ENCODE results near the gene AP3B1. TPM values are rescaled to one million over a fixed set of nuclear protein-coding genes. Genes with fewer than 3 reads are reported as not detected.

The AP3B1 gene
- total and polyA plus RNA-seq, 5 donors: 19.0 to 28.0 (median 24.5) TPM

DNA sequence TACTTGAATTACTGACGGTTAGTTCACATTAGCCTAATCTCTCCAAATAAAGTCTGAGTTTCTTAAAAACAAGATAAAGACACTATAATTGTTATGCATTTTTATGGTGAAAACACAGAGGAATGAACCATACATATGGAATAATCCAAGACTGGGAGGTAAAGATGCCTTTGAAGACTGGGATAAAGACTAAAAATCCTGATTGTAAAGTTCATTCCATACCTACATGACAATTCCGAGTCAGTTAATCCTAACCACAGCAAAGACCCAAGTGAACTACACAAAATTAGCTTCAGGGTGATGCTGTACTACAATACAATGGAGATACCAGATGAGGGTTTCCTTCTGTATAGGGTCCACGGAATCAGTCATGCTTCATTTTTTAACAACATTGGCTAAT lies 6.3 kb downstream of the AP3B1 start:
- Histone ChIP-seq H3K9me3 (ENCODE audit: control insufficient read depth, low read length) (no peaks in the 10 kb centered on the region), H3K4me1 (ENCODE audit: control insufficient read depth, insufficient read depth, low read length) (no peaks in the 10 kb centered on the region), H3K27me3 (ENCODE audit: control insufficient read depth, insufficient read depth) (no peaks in the 10 kb centered on the region), H3K27ac (ENCODE audit: low read length) (no peak overlapping the region), H3K4me3 (ENCODE audit: low read length) (no peak overlapping the region)
- DNase-seq (no peak), ATAC-seq (no peak)
- 94% methylated on average over 3 of the region's 3 CpGs for WGBS
- intact Hi-C loops (cut with DNase I): no loop called here

DNA sequence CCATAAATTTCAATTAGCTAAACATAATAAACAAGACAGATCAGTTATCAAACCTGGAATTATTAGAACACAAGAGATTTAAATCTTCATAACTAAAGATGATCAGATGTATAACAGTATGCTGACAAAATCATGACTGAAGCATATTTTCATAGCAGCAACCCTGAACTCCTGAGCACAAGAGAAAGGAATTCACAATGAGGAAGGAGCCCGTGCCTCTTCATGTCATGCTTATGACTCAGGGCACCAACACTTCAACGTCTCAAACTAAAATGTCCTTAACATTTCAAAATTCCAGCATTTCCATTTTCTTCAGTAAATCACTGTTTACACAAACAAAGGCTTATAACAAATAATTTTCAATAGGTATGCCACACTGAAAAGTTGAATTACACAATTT lies 6.7 kb downstream of the AP3B1 start:
- Histone ChIP-seq H3K4me3 (ENCODE audit: low read length) (no peak overlapping the region), H3K27me3 (ENCODE audit: control insufficient read depth, insufficient read depth) (no peaks in the 10 kb centered on the region), H3K27ac (ENCODE audit: low read length) (no peak overlapping the region), H3K9me3 (ENCODE audit: control insufficient read depth, low read length) (no peaks in the 10 kb centered on the region), H3K4me1 (ENCODE audit: control insufficient read depth, insufficient read depth, low read length) (no peaks in the 10 kb centered on the region)
- no peak for DNase-seq
- ATAC-seq: no peak
- 40% methylated on average over 2 of the region's 2 CpGs for WGBS
- intact Hi-C loops (cut with DNase I): no loop called here

DNA sequence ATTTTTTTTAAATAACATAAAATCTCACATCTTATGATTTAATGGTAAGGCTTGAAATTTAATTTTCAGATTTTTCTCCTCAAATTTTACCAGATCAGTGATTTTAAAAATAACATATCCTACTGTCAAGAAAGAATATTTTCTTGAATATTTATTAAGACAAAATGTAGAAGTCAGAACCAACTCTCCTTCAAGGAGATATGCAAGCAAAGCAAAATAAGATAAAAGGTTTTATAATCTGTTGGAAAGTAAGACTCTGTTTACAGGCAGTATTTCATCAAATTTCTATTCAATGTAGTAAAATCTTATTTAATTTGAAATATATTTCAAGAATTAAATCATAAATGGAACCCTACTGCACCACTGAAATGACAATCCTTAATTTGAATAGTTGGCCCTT lies 7.3 kb downstream of the AP3B1 start:
- H3K27me3 ChIP-seq (ENCODE audit: control insufficient read depth, insufficient read depth): no peaks in the 10 kb centered on the region
- DNase-seq: no peak
- H3K4me1 ChIP-seq (ENCODE audit: control insufficient read depth, insufficient read depth, low read length): no peaks in the 10 kb centered on the region
- no peak for ATAC-seq
- no peaks in the 10 kb centered on the region for H3K9me3 ChIP-seq (ENCODE audit: control insufficient read depth, low read length)
- no peak overlapping the region for H3K27ac ChIP-seq (ENCODE audit: low read length)
- no peak overlapping the region for H3K4me3 ChIP-seq (ENCODE audit: low read length)
- intact Hi-C loops (cut with DNase I): no loop called here

DNA sequence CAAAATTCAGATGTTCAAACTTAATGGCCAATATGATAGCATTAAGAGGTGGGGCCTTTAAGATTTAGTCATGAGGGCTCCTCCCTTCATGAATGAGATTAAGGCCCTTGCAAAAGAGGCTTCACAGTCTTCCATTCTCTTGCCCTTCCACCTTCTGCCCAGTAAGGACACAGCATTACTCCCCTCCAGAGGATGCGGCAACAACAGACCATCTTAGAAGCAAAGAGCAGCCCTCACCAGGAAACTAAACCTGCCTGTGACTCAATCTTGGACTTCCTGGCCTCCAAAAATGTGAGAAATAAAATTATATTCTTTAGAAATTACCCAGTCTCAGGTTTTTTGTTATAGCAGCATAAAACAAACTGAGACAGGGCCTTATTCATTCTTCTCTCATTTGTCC lies 8.2 kb downstream of the AP3B1 start:
- ATAC-seq: no peak
- intact Hi-C loops (cut with DNase I): no loop called here
- 92% methylated on average over 1 of the region's 1 CpG for WGBS

DNA sequence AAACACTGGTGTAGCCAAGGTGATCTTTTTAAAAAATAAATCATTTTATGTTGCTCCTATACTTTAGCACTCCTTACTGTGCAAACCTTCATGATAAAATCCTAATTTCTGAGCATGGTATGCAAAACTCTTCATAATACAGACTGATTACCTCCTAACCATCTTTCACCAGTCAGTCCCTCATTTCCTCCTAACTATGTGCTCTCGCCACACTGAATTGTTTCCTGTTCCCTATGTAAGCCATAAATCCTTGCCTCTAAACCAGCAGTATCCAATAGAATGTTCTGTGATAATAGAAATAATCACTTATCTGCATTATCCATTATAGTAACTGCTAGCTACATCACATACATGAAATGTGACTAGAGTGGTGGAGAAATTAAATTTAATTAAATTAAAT lies 10.7 kb downstream of the AP3B1 start:
- no peak for DNase-seq
- no peak for ATAC-seq
- H3K4me3 ChIP-seq (ENCODE audit: low read length): no peak overlapping the region
- H3K4me1 ChIP-seq (ENCODE audit: control insufficient read depth, insufficient read depth, low read length): no peaks in the 10 kb centered on the region
- intact Hi-C loops (cut with DNase I): no loop called here
- 86% methylated on average over 1 of the region's 1 CpG for WGBS
- no peaks in the 10 kb centered on the region for H3K9me3 ChIP-seq (ENCODE audit: control insufficient read depth, low read length)
- no peak overlapping the region for H3K27ac ChIP-seq (ENCODE audit: low read length)
- no peaks in the 10 kb centered on the region for H3K27me3 ChIP-seq (ENCODE audit: control insufficient read depth, insufficient read depth)

More for the DNA sequence above, 8.2 kb downstream of the AP3B1 start:
- H3K4me3 ChIP-seq (ENCODE audit: low read length): no peak overlapping the region
- H3K9me3 ChIP-seq (ENCODE audit: control insufficient read depth, low read length): no peaks in the 10 kb centered on the region
- DNase-seq: no peak
- no peaks in the 10 kb centered on the region for H3K27me3 ChIP-seq (ENCODE audit: control insufficient read depth, insufficient read depth)
- H3K27ac ChIP-seq (ENCODE audit: low read length): no peak overlapping the region
- H3K4me1 ChIP-seq (ENCODE audit: control insufficient read depth, insufficient read depth, low read length): no peaks in the 10 kb centered on the region

DNA sequence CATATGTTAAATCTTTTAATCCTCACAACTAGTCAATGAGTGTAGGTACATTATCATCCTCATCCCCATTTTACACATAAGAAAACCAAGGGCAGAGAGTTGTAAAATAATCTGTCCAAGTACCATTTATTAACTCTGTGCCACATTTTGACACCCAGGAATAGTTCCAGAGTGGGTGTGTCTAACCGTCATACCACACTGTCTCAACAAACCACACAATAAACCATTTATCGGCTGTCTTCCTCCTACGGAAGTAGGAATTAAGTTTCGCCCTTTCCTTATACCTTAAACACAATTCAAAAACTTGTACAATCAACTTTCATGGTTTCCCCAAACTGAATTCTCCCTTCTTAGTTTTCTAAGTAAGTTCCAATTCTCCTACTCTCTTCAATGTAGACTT lies 11.4 kb downstream of the AP3B1 start:
- no peaks in the 10 kb centered on the region for H3K27me3 ChIP-seq (ENCODE audit: control insufficient read depth, insufficient read depth)
- no peak for ATAC-seq
- H3K27ac ChIP-seq (ENCODE audit: low read length): no peak overlapping the region
- no peak for DNase-seq
- intact Hi-C loops (cut with DNase I): no loop called here
- 89% methylated on average over 4 of the region's 4 CpGs for WGBS
- no peak overlapping the region for H3K4me3 ChIP-seq (ENCODE audit: low read length)
- H3K9me3 ChIP-seq (ENCODE audit: control insufficient read depth, low read length): no peaks in the 10 kb centered on the region
- no peaks in the 10 kb centered on the region for H3K4me1 ChIP-seq (ENCODE audit: control insufficient read depth, insufficient read depth, low read length)

DNA sequence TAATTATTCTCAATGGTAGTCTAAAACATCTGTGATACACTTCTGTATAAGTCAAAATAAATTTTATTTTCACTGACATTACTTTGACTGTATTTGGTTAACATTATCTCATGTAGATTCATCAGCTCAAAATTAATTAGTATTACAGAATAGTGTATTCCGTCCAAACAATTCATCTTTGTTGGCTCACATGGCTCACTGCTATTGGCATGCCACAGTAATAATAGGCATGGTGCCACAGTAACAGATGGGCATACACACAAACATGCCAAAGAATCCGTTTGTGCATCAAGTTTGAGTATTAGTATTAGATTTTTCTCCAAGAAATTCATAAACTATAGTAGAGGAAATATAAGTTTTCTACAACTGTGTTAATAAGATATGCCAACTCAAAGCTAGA lies 14.2 kb downstream of the AP3B1 start:
- no peak overlapping the region for H3K27ac ChIP-seq (ENCODE audit: low read length)
- H3K4me1 ChIP-seq (ENCODE audit: control insufficient read depth, insufficient read depth, low read length): peaks cover 2% of the 10 kb centered on the region
- ATAC-seq (no peak), DNase-seq (no peak)
- intact Hi-C loops (cut with DNase I): no loop called here
- 19% methylated on average over 2 of the region's 2 CpGs for WGBS
- no peak overlapping the region for H3K4me3 ChIP-seq (ENCODE audit: low read length)
- no peaks in the 10 kb centered on the region for H3K27me3 ChIP-seq (ENCODE audit: control insufficient read depth, insufficient read depth)
- no peaks in the 10 kb centered on the region for H3K9me3 ChIP-seq (ENCODE audit: control insufficient read depth, low read length)

DNA sequence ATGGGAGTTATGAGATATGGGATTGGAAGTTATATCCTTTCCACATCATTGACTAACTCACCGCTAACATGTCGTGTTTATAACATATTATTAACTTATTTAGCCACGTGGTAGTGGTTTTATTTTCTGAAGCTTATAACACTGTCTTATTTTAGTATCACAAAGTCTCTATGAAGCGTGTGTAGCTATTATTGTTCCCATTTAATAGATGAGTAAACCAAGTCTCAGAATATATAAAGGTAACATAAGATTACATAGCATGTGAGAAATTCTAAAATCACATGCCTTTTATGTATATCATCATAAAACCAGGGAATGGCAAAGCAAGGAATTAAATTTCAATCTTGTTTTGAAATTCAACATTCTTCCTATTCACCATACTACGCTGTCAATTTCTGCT lies 15.3 kb downstream of the AP3B1 start:
- ATAC-seq (no peak), DNase-seq (no peak)
- Histone ChIP-seq H3K27ac (ENCODE audit: low read length) (no peak overlapping the region), H3K4me1 (ENCODE audit: control insufficient read depth, insufficient read depth, low read length) (peaks cover 2% of the 10 kb centered on the region), H3K4me3 (ENCODE audit: low read length) (no peak overlapping the region), H3K9me3 (ENCODE audit: control insufficient read depth, low read length) (no peaks in the 10 kb centered on the region), H3K27me3 (ENCODE audit: control insufficient read depth, insufficient read depth) (no peaks in the 10 kb centered on the region)
- intact Hi-C loops (cut with DNase I): no loop called here
- WGBS: 97% methylated on average over 5 of the region's 5 CpGs

DNA sequence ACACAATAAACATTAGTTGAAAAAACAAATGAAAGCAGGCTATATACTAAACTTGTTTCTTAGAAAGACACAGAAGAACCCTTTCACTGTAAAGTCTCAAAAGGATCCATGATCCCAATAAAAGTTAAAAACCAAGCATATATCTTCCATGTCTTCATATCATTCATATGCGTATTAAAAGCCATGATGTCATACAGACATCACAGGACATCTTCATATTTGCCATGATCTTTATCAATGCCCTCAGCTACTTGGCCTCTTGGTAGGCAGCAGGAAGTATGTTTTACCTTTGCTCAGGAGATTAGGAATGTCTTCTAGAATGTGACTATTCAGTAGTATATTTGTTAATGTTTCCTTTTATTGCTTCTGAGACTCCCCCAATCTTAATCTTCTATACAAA lies 16.8 kb downstream of the AP3B1 start:
- H3K4me1 ChIP-seq (ENCODE audit: control insufficient read depth, insufficient read depth, low read length): peaks cover 2% of the 10 kb centered on the region
- ATAC-seq (no peak), DNase-seq (no peak)
- H3K9me3 ChIP-seq (ENCODE audit: control insufficient read depth, low read length): no peaks in the 10 kb centered on the region
- 96% methylated on average over 1 of the region's 1 CpG for WGBS
- no peak overlapping the region for H3K4me3 ChIP-seq (ENCODE audit: low read length)
- no peak overlapping the region for H3K27ac ChIP-seq (ENCODE audit: low read length)
- no peaks in the 10 kb centered on the region for H3K27me3 ChIP-seq (ENCODE audit: control insufficient read depth, insufficient read depth)
- intact Hi-C loops (cut with DNase I): no loop called here

DNA sequence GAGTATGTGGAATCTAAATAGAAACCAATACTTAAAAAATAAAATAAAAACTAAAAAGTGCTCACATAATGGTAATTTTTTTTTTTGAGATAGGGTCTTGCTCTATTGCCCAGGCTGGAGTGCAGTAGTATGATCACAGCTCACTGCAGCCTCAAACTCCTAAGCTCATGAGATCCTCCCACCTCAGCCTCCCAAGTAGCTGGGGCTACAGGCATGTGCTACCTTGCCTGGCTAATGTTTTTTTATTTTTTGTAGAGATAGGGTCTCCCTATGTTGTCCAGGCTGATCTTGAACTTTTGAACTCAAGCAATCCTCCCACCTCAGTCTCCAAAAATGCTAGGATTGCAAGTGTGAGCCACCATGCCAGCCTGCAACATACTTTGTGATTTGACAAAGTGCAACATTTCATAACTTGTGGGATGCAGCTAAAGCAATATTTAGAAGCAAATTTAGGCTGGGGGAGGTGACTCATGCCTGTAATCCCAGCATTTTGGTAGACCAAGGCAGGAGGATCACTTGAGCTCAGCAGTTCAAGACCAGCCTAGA lies 18.4 kb downstream of the AP3B1 start:
- no peaks in the 10 kb centered on the region for H3K9me3 ChIP-seq (ENCODE audit: control insufficient read depth, low read length)
- H3K27ac ChIP-seq (ENCODE audit: low read length): no peak overlapping the region
- no peaks in the 10 kb centered on the region for H3K27me3 ChIP-seq (ENCODE audit: control insufficient read depth, insufficient read depth)
- DNase-seq (no peak), ATAC-seq (no peak)
- peaks cover 2% of the 10 kb centered on the region for H3K4me1 ChIP-seq (ENCODE audit: control insufficient read depth, insufficient read depth, low read length)
- no peak overlapping the region for H3K4me3 ChIP-seq (ENCODE audit: low read length)
- intact Hi-C loops (cut with DNase I): no loop called here

DNA sequence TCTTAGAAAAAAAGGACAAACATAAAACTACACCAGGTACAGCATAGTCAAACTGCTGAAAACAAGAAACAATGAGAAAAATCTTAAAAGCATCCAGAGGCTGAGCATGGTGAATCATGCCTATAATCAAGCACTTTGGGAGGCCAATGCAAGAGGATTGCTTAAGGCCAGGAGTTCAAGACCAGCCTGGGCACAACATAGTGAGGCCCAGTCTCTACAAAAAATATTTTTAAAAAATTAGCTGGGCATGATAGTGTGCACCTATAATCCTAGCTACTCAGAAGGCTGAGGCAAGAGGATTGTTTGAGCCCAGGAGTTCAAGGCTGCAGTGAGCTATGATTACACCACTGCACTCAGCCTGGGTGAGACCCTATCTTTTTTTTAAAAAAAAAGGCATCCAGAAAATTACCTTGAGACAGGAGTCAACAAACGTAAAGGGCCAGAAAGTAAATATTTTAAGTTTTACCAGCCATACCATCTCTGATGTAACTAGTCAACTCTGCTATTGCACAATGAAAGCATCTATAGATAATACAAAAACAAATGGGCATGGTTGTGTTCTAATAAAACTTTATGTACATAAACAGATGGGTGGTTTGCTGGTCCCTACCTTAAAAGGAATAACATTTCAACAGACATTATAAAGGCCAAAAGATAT lies 19.8 kb downstream of the AP3B1 start:
- no peak for ATAC-seq
- no peak for DNase-seq
- Histone ChIP-seq H3K27ac (ENCODE audit: low read length) (no peak overlapping the region), H3K27me3 (ENCODE audit: control insufficient read depth, insufficient read depth) (no peaks in the 10 kb centered on the region), H3K9me3 (ENCODE audit: control insufficient read depth, low read length) (no peaks in the 10 kb centered on the region), H3K4me1 (ENCODE audit: control insufficient read depth, insufficient read depth, low read length) (peaks cover 2% of the 10 kb centered on the region), H3K4me3 (ENCODE audit: low read length) (no peak overlapping the region)
- 95% methylated on average over 1 of the region's 1 CpG for WGBS
- intact Hi-C loops (cut with DNase I): no loop called here

DNA sequence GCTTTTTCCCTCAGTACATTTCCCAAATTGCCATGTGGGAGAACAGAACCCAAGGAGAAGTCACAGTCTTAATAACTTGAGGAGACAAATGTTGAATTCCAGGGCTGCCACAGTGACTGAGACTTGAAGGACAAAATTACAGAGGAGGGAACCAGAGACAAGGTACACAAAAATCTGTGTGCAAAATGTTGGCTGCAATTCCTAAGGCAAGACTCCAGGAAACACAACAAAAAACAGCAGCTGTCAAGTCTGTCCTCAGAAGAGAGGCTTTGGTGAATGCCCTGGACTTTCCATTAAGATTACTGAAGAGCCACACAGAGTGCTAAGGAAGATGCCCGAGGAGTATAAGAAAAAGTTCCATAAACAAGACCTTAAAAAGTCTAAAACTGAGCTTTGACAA lies 21.1 kb downstream of the AP3B1 start:
- 48% methylated on average over 1 of the region's 1 CpG for WGBS
- no peaks in the 10 kb centered on the region for H3K9me3 ChIP-seq (ENCODE audit: control insufficient read depth, low read length)
- intact Hi-C loops (cut with DNase I): no loop called here
- H3K4me3 ChIP-seq (ENCODE audit: low read length): no peak overlapping the region
- H3K4me1 ChIP-seq (ENCODE audit: control insufficient read depth, insufficient read depth, low read length): peaks cover 2% of the 10 kb centered on the region
- H3K27ac ChIP-seq (ENCODE audit: low read length): no peak overlapping the region
- H3K27me3 ChIP-seq (ENCODE audit: control insufficient read depth, insufficient read depth): no peaks in the 10 kb centered on the region
- DNase-seq (no peak), ATAC-seq (no peak)
